H9 (cell line): Measurements from ENCODE around the gene SNTG2. TPM values are rescaled to one million over a fixed set of nuclear protein-coding genes. Genes with fewer than 3 reads are reported as not detected.

Source experiments
- DNase-seq: peaks from one replicate; pipeline ENCODE4 v3.0.0-alpha.2; 2017
- H2AFZ ChIP-seq: one replicate; pipeline ENCODE4 v1.6.1; 2013; ENCODE audit warnings: mild to moderate bottlenecking, low read length, control low read depth, moderate library complexity
- H2AK5ac ChIP-seq: 2 replicates; pipeline ENCODE4 v1.6.1; 2013; ENCODE audit warnings: low read length, control low read depth, mixed read lengths; ENCODE audit not compliant: insufficient read length
- H2BK120ac ChIP-seq: one replicate; pipeline ENCODE4 v1.6.1; 2013; ENCODE audit warnings: low read depth, mild to moderate bottlenecking, low read length, control low read depth, inconsistent platforms; ENCODE audit not compliant: poor library complexity, severe bottlenecking
- H2BK12ac ChIP-seq: 2 replicates; pipeline ENCODE4 v1.6.1; 2013; ENCODE audit warnings: low read length, control low read depth, mixed read lengths, low read depth; ENCODE audit not compliant: insufficient read length
- H2BK15ac ChIP-seq: 2 replicates; pipeline ENCODE4 v1.6.1; 2013; ENCODE audit warnings: low read depth, low read length, control low read depth
- H2BK20ac ChIP-seq: one replicate; pipeline ENCODE4 v1.6.1; 2013; ENCODE audit warnings: low read depth, mild to moderate bottlenecking, low read length, control low read depth, inconsistent platforms; ENCODE audit not compliant: poor library complexity, severe bottlenecking
- H2BK5ac ChIP-seq: 2 replicates; pipeline ENCODE4 v1.6.1; 2013; ENCODE audit warnings: low read length, control low read depth, mixed read lengths; ENCODE audit not compliant: insufficient read length
- H3K14ac ChIP-seq: 2 replicates; pipeline ENCODE4 v1.6.1; 2013; ENCODE audit warnings: low read length, control low read depth; ENCODE audit not compliant: insufficient read depth
- H3K18ac ChIP-seq: 2 replicates; pipeline ENCODE4 v1.6.1; 2013; ENCODE audit warnings: low read depth, mild to moderate bottlenecking, mixed read lengths, low read length, control low read depth; ENCODE audit not compliant: insufficient read length
- H3K23ac ChIP-seq: 2 replicates; pipeline ENCODE4 v1.6.1; 2013; ENCODE audit warnings: low read length, control low read depth, mixed read lengths, low read depth; ENCODE audit not compliant: insufficient read length
- H3K23me2 ChIP-seq: 2 replicates; pipeline ENCODE4 v1.6.1; 2013; ENCODE audit warnings: low read depth, mild to moderate bottlenecking, mixed read lengths, low read length, control low read depth; ENCODE audit not compliant: insufficient read length, poor library complexity, severe bottlenecking
- H3K27ac ChIP-seq: 2 replicates; pipeline ENCODE4 v1.5.1; 2013; ENCODE audit warnings: low read length, control low read depth, mixed read lengths, low read depth; ENCODE audit not compliant: insufficient read length
- H3K27me3 ChIP-seq: 2 replicates; pipeline ENCODE4 v1.6.1; 2013; ENCODE audit warnings: low read length, control low read depth, inconsistent platforms; ENCODE audit not compliant: insufficient read depth
- H3K4ac ChIP-seq: 2 replicates; pipeline ENCODE4 v1.6.1; 2013; ENCODE audit warnings: low read depth, mild to moderate bottlenecking, control low read depth, inconsistent platforms, low read length, moderate library complexity
- H3K4me1 ChIP-seq: 2 replicates; pipeline ENCODE4 v1.6.1; 2013; ENCODE audit warnings: low read length, control low read depth, inconsistent platforms; ENCODE audit not compliant: insufficient read depth
- H3K4me2 ChIP-seq: 2 replicates; pipeline ENCODE4 v1.6.1; 2013; ENCODE audit warnings: low read length, control low read depth, mixed read lengths; ENCODE audit not compliant: insufficient read length, insufficient read depth
- H3K56ac ChIP-seq: 2 replicates; pipeline ENCODE4 v1.6.1; 2013; ENCODE audit warnings: low read depth, mild to moderate bottlenecking, mixed read lengths, low read length, control low read depth; ENCODE audit not compliant: insufficient read length
- H3K79me1 ChIP-seq: 2 replicates; pipeline ENCODE4 v1.6.1; 2013; ENCODE audit warnings: low read depth, mild to moderate bottlenecking, moderate library complexity, low read length, control low read depth, inconsistent platforms; ENCODE audit not compliant: insufficient read depth, poor library complexity, severe bottlenecking
- H3K79me2 ChIP-seq: 2 replicates; pipeline ENCODE4 v1.6.1; 2013; ENCODE audit warnings: low read length, control low read depth, inconsistent platforms; ENCODE audit not compliant: insufficient read depth
- H3K9ac ChIP-seq: 2 replicates; pipeline ENCODE4 v1.6.1; 2013; ENCODE audit warnings: low read length, control low read depth, mixed read lengths; ENCODE audit not compliant: insufficient read length; ENCODE audit errors: extremely low read depth
- H3K9me3 ChIP-seq: one replicate; pipeline ENCODE4 v1.6.1; 2013; ENCODE audit warnings: low read depth, low read length, inconsistent platforms; ENCODE audit not compliant: control insufficient read depth
- H3T11ph ChIP-seq: one replicate; pipeline ENCODE4 v1.6.1; 2013; ENCODE audit warnings: mild to moderate bottlenecking, low read length, control low read depth, inconsistent platforms
- H4K20me1 ChIP-seq: one replicate; pipeline ENCODE4 v1.6.1; 2013; ENCODE audit not compliant: control insufficient read depth, insufficient read length, insufficient read depth
- H4K5ac ChIP-seq: 2 replicates; pipeline ENCODE4 v1.6.1; 2013; ENCODE audit warnings: low read depth, mild to moderate bottlenecking, mixed read lengths, low read length, control low read depth; ENCODE audit not compliant: insufficient read length
- H4K8ac ChIP-seq: replicated peaks from 2 replicates; pipeline ENCODE4 v1.6.1; 2013; ENCODE audit warnings: low read length, control low read depth, mixed read lengths, low read depth; ENCODE audit not compliant: insufficient read length
- H4K91ac ChIP-seq: 2 replicates; pipeline ENCODE4 v1.6.1; 2013; ENCODE audit warnings: low read depth, mild to moderate bottlenecking, moderate library complexity, mixed read lengths, low read length, control low read depth; ENCODE audit not compliant: insufficient read length
- H3K27ac Mint-ChIP-seq, 3 experiments: 2 replicates in 2 of 3; 3 replicates in 1 of 3; pipeline ENCODE4 v1.8.0; 2020 to 2021; ENCODE audit warnings: mixed read lengths in 3 of 3, mild to moderate bottlenecking in 1 of 3, moderate library complexity in 1 of 3
- H3K27me3 Mint-ChIP-seq: 2 replicates; pipeline ENCODE4 v1.8.0; 2021; ENCODE audit warnings: low read depth, mild to moderate bottlenecking, moderate library complexity, mixed read lengths
- H3K36me3 Mint-ChIP-seq, 3 experiments: 2 replicates in 2 of 3; 3 replicates in 1 of 3; pipeline ENCODE4 v1.8.0; 2020 to 2021; ENCODE audit warnings: low read depth in 3 of 3, mixed read lengths in 3 of 3; ENCODE audit not compliant: insufficient read depth in 1 of 3
- H3K4me1 Mint-ChIP-seq, 2 experiments: 2 replicates each; pipeline ENCODE4 v1.8.0; 2020; ENCODE audit warnings: mixed read lengths in 2 of 2
- H3K4me3 Mint-ChIP-seq, 2 experiments: 2 replicates in 1 of 2; 3 replicates in 1 of 2; pipeline ENCODE4 v1.8.0; 2020 to 2021; ENCODE audit warnings: mild to moderate bottlenecking in 2 of 2, mixed read lengths in 2 of 2, moderate library complexity in 1 of 2
- H3K9me3 Mint-ChIP-seq, 2 experiments: 2 replicates in 1 of 2; 3 replicates in 1 of 2; pipeline ENCODE4 v1.8.0; 2020; ENCODE audit warnings: mild to moderate bottlenecking in 2 of 2, mixed read lengths in 2 of 2, moderate library complexity in 1 of 2
- WGBS: extraction: QIAGEN DNeasy Blood & Tissue Kit; methylation state at CpG from one replicate; pipeline ENCODE4 v1.1.7; 2013; ENCODE audit warnings: missing lambda C conversion rate, low lambda C conversion rate, mixed read lengths; ENCODE audit not compliant: insufficient read length; ENCODE audit errors: extremely low coverage; 5-methylcytosine and 5-hydroxymethylcytosine counted together
- total RNA-seq: library from RNA; stranded (reverse); gene quantifications from 2 replicates; pipeline ENCODE4 v1.2.1, GENCODE V29; 2021
- TF ChIP-seq, protein P1 (sequence below): fragments of 200-600 bp; sonication (generic); conservative IDR thresholded peaks from 3 replicates; pipeline ENCODE4 v1.8.0; 2021; ENCODE audit warnings: antibody characterized with exemption, mild to moderate bottlenecking

The SNTG2 gene
- total RNA-seq, 1 experiment from 2014 or later, result 13.2 TPM

GRCh38 chr2:1256632-1257324 lies 306.1 kb downstream of the SNTG2 start:
- no peaks in the 10 kb centered on the region for H4K20me1 ChIP-seq
- no peak overlapping the region for H2BK20ac ChIP-seq
- no peak overlapping the region for H4K5ac ChIP-seq
- Mint-ChIP-seq H3K9me3 (no peaks in the 10 kb centered on the region), H3K27me3 (peaks cover 6% of the 10 kb centered on the region), H3K4me3 (no peak overlapping the region), H3K27ac (peak overlapping the region in 1 of 3 experiments; percentile 82; a peak in 2 of 7 replicates), H3K4me1 (peaks cover 7 to 8% of the 10 kb centered on the region in 2 experiments; a peak in 3 of 4 replicates), H3K36me3 (peaks cover 0 to under 1% (median 0%) of the 10 kb centered on the region in 3 experiments; a peak in 2 of 7 replicates)
- no peak overlapping the region for H2BK120ac ChIP-seq
- no peak overlapping the region for H2BK5ac ChIP-seq
- no peak overlapping the region for H3K18ac ChIP-seq
- H3K27ac ChIP-seq, result no peak overlapping the region
- no peaks in the 10 kb centered on the region for H3K27me3 ChIP-seq
- no peak overlapping the region for H2AFZ ChIP-seq
- H3K79me2 ChIP-seq, result no peaks in the 10 kb centered on the region
- no peak overlapping the region for H3K9ac ChIP-seq
- H2BK12ac ChIP-seq, result no peak overlapping the region
- no peak overlapping the region for H2BK15ac ChIP-seq
- no peak overlapping the region for H3K23ac ChIP-seq
- no peaks in the 10 kb centered on the region for H3K79me1 ChIP-seq
- TF ChIP-seq, protein P1, sequence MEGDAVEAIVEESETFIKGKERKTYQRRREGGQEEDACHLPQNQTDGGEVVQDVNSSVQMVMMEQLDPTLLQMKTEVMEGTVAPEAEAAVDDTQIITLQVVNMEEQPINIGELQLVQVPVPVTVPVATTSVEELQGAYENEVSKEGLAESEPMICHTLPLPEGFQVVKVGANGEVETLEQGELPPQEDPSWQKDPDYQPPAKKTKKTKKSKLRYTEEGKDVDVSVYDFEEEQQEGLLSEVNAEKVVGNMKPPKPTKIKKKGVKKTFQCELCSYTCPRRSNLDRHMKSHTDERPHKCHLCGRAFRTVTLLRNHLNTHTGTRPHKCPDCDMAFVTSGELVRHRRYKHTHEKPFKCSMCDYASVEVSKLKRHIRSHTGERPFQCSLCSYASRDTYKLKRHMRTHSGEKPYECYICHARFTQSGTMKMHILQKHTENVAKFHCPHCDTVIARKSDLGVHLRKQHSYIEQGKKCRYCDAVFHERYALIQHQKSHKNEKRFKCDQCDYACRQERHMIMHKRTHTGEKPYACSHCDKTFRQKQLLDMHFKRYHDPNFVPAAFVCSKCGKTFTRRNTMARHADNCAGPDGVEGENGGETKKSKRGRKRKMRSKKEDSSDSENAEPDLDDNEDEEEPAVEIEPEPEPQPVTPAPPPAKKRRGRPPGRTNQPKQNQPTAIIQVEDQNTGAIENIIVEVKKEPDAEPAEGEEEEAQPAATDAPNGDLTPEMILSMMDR, result no peak
- H3K56ac ChIP-seq, result no peak overlapping the region
- H3K9me3 ChIP-seq, result no peaks in the 10 kb centered on the region
- H3K14ac ChIP-seq, result no peak overlapping the region
- H3K23me2 ChIP-seq, result no peaks in the 10 kb centered on the region
- no peak overlapping the region for H3K4me2 ChIP-seq
- H4K8ac ChIP-seq, result no peak overlapping the region
- no peak overlapping the region for H3K4ac ChIP-seq
- WGBS, result no CpG with 5 or more reads among the region's 10 CpGs
- H3K4me1 ChIP-seq, result no peaks in the 10 kb centered on the region
- H3T11ph ChIP-seq, result no peak overlapping the region
- H2AK5ac ChIP-seq, result no peak overlapping the region
- no peak for DNase-seq
- H4K91ac ChIP-seq, result no peak overlapping the region
